Stimulated activated naive CD8-positive, alpha-beta T cell treated with anti-CD3 and anti-CD28 coated beads, Interleukin-15, amount 100 ng/mL, for 72 hours (primary cell): ENCODE results near the gene TPPP2.
A peak's percentile ranks its signal among the peaks of the same experiment; 100 is the strongest.

Source experiments
- ATAC-seq: fragments of 150-1000 bp; cut with Tn5 transposase; 2 replicates; pipeline ENCODE4 v1.10.0; 2021; ENCODE audit warnings: mild to moderate bottlenecking, moderate library complexity
- DNase-seq, 2 donors: peaks; one replicate each; pipeline ENCODE4 v3.0.0; 2021 to 2022
- H3K27ac Mint-ChIP-seq, 2 donors: one replicate each; pipeline ENCODE4 v1.8.0; 2022; ENCODE audit warnings: mild to moderate bottlenecking in 2 of 2, mixed read lengths in 2 of 2, moderate library complexity in 2 of 2
- H3K27me3 Mint-ChIP-seq: one replicate; pipeline ENCODE4 v1.8.0; 2022; ENCODE audit warnings: mixed read lengths
- H3K4me1 Mint-ChIP-seq: one replicate; pipeline ENCODE4 v1.8.0; 2022; ENCODE audit warnings: mild to moderate bottlenecking, mixed read lengths
- H3K4me3 Mint-ChIP-seq, 2 donors: one replicate each; pipeline ENCODE4 v1.8.0; 2022; ENCODE audit warnings: mild to moderate bottlenecking in 2 of 2, mixed read lengths in 2 of 2, moderate library complexity in 1 of 2
- H3K9me3 Mint-ChIP-seq, 2 donors: one replicate each; pipeline ENCODE4 v1.8.0; 2022; ENCODE audit warnings: mixed read lengths in 2 of 2

Gene TPPP2

DNA sequence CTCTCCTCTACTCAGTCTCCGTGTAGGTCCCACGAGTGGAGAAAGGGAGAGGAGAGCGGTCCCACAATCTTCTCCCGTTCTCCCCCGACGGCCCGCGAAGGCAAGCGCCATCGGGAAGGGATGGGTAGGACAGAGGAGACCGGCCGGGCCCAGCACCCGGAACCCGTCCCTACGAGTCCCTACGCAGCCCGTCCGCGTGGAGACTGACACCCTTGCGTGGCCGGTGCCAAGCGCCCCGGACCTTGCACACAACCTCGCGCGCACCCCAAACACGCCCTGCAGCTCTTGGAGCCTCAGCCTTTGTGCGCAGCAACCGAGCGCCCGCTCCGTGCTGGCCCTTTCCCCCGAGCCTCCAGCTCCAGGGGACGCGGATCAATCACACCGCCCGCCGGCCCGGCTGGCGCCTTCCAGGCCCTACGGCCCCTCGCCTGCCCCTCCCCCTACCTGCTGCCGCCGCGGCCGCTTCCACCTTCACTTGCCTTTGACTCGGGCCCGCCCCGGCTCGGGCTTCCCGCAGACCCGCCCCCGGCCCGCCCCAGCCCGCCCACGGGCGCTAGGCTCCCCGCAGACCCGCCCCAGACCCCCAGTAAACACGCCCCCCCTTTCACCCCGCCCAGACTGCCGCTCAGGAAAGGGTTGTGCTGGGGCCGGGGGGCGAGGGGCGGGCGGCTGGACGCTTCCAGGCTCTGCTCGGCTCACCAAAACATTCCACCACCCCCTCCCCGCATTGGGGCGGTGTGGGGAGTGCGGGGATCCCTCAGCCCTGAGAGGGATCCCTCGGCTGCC lies 5.2 kb upstream of the TPPP2 start, which contains the start of gene NDRG2:
NDRG2 (minus strand) TSS at position 477 of the 786 bp plus-strand sequence. CDS start 1,746 bp downstream, outside the sequence.
- Mint-ChIP-seq H3K27ac (peak within 1 kb of the TSS; percentile 67 to 74), H3K27me3 (no peaks in the 10 kb centered on the region), H3K4me1 (peaks cover 33% of the 10 kb centered on the region), H3K4me3 (peak within 1 kb of the TSS; percentile 85 to 89), H3K9me3 (no peaks in the 10 kb centered on the region)
- ATAC-seq (peak; percentile 82), DNase-seq (peak; percentile 57 to 61)

DNA sequence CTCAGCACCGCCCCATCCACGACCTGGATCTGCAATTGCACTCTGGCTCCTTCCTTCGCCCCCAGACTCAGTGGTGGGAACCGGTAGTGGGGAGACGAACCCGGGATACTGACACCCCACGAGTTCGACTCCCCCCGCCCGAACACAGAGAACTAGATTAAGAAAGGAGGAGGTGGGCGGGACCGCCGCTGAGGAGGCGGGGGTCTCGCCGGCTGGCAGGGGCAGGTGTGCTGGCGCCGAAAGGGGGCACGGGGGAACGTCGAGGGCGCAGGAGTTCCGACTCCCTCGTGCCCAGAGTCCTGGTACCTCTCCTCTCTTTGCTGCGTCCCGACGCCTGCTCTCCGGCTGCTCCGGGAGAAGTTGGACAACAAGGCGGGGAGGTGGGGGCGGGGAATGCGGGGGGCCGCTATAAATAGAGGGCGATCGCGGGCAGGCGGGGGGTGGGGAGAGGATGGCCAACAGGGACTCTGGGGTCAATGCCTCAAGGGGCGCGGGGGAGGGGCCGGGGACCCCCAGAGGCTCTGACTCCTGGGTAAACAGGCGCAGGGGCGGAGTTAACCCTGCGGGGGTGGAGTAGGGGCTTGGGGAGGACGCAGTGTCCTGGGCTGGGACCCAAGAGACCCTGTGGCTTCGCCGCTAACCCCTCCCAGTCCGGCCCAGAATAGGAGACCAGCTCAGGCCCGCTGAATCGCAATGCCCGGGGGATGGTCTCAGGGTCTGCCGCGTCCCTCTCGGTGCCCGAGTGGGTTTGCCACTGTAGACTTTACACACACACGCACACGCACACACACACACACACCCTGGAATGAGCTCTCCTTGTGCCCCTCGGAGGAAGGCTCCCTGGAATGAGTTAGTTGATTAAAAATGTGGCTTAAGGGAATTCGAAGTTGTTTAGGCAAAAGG lies 4.4 kb upstream of the TPPP2 start:
- DNase-seq: peak in 1 of 2 donors; percentile 5
- ATAC-seq: no peak
- Mint-ChIP-seq H3K4me3 (peak overlapping the region; percentile 85 to 89), H3K4me1 (peaks cover 33% of the 10 kb centered on the region), H3K27ac (peak overlapping the region in 1 of 2 donors; percentile 31), H3K27me3 (no peaks in the 10 kb centered on the region), H3K9me3 (no peaks in the 10 kb centered on the region)

DNA sequence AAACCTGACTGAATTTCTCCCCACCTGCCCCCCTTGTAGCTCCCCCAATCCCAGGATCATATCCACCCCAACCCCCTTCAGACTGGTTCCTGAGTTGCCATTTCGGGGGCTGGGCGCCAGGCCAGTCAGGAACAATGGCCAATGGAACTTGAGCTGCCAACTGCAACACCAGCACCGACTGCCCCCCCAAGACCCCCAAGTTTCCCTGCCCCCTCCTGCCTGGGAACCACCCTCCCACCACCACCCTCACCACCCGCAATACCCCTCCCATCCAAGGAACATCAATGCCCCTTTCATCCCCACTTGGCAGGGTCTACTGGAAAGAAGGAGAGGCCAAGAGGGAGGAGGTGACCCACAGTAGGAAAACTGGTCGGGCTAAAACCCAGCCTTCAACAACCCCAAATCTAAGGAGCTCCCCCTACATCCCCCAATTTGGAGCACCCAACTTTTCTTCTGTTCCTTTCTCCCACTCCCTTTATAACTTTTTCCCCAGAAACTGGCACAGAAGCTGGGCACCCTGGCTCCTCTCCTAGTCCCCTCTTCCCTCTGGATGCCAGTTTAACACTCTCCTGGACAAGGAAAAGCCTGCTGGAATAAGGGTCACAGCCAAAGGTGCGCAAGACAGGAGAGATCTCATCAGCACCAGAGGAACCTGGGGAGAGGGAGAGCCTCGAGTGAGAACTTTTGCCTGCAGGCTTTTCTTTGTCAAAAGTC lies 3.6 kb upstream of the TPPP2 start:
- no peaks in the 10 kb centered on the region for H3K27me3 Mint-ChIP-seq
- no peak for ATAC-seq
- peaks cover 33% of the 10 kb centered on the region for H3K4me1 Mint-ChIP-seq
- H3K4me3 Mint-ChIP-seq: peak overlapping the region in 1 of 2 donors; percentile 35
- no peak for DNase-seq
- no peaks in the 10 kb centered on the region for H3K9me3 Mint-ChIP-seq
- H3K27ac Mint-ChIP-seq: no peak overlapping the region

- H3K27ac Mint-ChIP-seq: peak overlapping the region in 1 of 2 donors; percentile 35
- H3K4me3 Mint-ChIP-seq: no peak overlapping the region
- no peaks in the 10 kb centered on the region for H3K9me3 Mint-ChIP-seq
- no peaks in the 10 kb centered on the region for H3K27me3 Mint-ChIP-seq
- peaks cover 33% of the 10 kb centered on the region for H3K4me1 Mint-ChIP-seq
- DNase-seq: no peak
- ATAC-seq: no peak
Measured at GRCh38 chr14:21026988-21027315, 3.1 kb upstream of the TPPP2 start.

GRCh38 chr14:21030531-21030930 lies 514 bp downstream of the TPPP2 start:
- Mint-ChIP-seq H3K27me3 (no peaks in the 10 kb centered on the region), H3K9me3 (no peaks in the 10 kb centered on the region), H3K4me3 (no peak overlapping the region), H3K27ac (no peak overlapping the region), H3K4me1 (peaks cover 6% of the 10 kb centered on the region)
- DNase-seq (no peak), ATAC-seq (no peak)

GRCh38 chr14:21032326-21033132 lies 2.5 kb downstream of the TPPP2 start:
- H3K27me3 Mint-ChIP-seq: no peaks in the 10 kb centered on the region
- H3K27ac Mint-ChIP-seq: peak overlapping the region in 1 of 2 donors; percentile 15
- H3K9me3 Mint-ChIP-seq: no peaks in the 10 kb centered on the region
- no peak overlapping the region for H3K4me3 Mint-ChIP-seq
- H3K4me1 Mint-ChIP-seq: no peaks in the 10 kb centered on the region
- ATAC-seq: no peak
- no peak for DNase-seq

- no peaks in the 10 kb centered on the region for H3K27me3 Mint-ChIP-seq
- no peaks in the 10 kb centered on the region for H3K4me1 Mint-ChIP-seq
- no peak overlapping the region for H3K4me3 Mint-ChIP-seq
- DNase-seq: no peak
- no peak overlapping the region for H3K27ac Mint-ChIP-seq
- no peak for ATAC-seq
- no peaks in the 10 kb centered on the region for H3K9me3 Mint-ChIP-seq
Measured at GRCh38 chr14:21033133-21033698, 3.2 kb downstream of the TPPP2 start.

DNA sequence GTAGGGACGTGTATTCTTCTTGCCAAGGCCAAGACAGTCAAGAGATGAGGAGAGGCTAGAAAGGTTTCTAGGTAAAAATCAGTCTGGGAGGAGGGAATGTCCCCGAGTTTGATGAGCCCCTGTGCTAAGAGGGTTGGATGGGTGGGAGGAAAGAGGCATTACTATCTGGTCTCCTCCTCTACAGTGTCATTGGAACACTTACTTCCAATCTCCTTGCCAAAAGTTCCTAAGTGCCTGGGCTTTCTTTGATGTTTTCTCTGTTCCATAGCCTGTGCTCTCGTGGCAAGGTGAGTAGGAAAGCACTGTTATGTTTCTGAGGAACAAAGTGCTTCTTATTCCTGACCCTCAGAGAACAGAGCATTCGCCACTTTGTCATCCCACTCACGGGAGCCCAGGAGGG lies 4.7 kb downstream of the TPPP2 start, which contains the start of gene RNASE13:
RNASE13 (minus strand) TSS at position 101 of the 400 bp plus-strand sequence. CDS start 519 bp downstream, outside the sequence.
- no peak for DNase-seq
- Mint-ChIP-seq H3K27ac (no peak within 1 kb of the TSS), H3K9me3 (no peaks in the 10 kb centered on the region), H3K4me3 (no peak within 1 kb of the TSS), H3K27me3 (no peaks in the 10 kb centered on the region), H3K4me1 (no peaks in the 10 kb centered on the region)
- no peak for ATAC-seq

- Mint-ChIP-seq H3K4me1 (no peaks in the 10 kb centered on the region), H3K4me3 (no peak overlapping the region), H3K9me3 (no peaks in the 10 kb centered on the region), H3K27me3 (no peaks in the 10 kb centered on the region), H3K27ac (no peak overlapping the region)
- DNase-seq: no peak
- ATAC-seq: no peak
Measured at GRCh38 chr14:21036751-21037150, 6.7 kb downstream of the TPPP2 start.

DNA sequence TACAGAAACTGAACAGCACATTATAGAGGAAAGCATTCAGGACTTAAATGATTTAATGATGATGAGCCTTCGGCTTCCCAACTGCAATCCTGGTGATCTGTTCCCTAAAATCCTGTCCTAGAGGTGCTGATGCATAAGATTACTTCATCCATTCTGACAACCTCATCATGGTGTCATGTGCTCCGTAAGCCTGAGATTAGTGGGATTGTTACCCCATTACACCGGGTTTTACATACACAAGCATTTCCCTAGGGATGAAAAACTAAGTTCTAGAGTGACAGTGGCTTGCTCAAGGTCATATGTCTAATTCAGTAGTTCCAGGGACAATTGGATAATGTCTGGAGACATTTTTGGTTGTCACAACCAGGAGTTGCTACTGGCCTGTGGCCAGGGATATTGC lies 7.1 kb downstream of the TPPP2 start:
- no peak for ATAC-seq

DNA sequence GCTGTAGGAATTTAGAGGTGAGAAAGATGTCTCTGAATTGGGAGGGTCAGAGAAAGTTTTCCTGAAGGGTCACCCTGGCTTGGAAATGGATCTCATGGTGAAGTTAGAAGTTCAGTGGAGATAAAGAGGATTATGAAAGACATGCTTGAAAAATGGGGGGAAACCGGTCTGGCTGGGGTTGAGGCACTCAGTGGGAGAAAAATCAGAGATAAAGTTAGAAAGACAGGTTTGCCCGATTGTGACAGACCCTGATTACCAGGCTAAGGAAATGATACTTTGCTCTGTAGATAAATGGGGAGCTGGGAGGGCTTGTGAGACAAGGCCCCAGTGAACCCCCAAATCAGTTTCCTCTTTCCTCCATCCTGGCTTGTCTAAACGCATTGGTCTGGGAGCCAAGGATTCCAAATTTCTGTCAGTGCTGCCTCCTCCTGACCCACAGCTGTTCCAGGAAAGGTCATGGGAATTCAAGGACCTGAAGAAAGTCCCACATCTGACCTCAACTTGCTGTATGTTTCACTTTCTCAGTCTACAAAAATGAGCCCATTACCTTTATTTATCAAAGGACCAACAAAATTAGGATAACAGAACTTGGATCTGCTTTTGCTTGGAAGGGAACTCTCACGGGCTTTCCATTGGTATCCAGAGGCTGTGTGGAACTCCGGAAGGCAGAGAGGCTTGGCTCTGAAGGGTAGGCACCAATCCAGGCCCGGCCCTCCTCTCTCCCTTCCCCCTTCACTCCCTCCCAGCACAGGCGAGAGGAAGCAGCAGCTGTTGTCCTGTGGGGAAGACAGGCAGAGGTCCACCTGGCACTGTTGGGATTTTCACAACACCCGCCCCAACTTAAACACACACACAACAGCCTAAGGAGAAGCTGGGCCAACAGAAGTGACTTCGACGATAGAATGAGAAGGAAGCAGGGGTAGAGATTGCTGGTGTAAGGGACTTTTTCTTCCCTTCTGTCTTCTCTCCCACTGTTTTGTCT lies 8.7 kb downstream of the TPPP2 start:
- DNase-seq: no peak
- no peak for ATAC-seq
- H3K27me3 Mint-ChIP-seq: peaks cover 11% of the 10 kb centered on the region
- no peak overlapping the region for H3K4me3 Mint-ChIP-seq
- no peaks in the 10 kb centered on the region for H3K4me1 Mint-ChIP-seq
- H3K9me3 Mint-ChIP-seq: no peaks in the 10 kb centered on the region
- no peak overlapping the region for H3K27ac Mint-ChIP-seq

More for the DNA sequence above, 7.1 kb downstream of the TPPP2 start:
- DNase-seq: no peak
- H3K4me3 Mint-ChIP-seq: no peak overlapping the region
- H3K27ac Mint-ChIP-seq: no peak overlapping the region
- H3K27me3 Mint-ChIP-seq: peaks cover 3% of the 10 kb centered on the region
- no peaks in the 10 kb centered on the region for H3K4me1 Mint-ChIP-seq
- no peaks in the 10 kb centered on the region for H3K9me3 Mint-ChIP-seq

- peaks cover 15% of the 10 kb centered on the region for H3K27me3 Mint-ChIP-seq
- ATAC-seq (peak; percentile 86), DNase-seq (peak; percentile 13 to 19)
- H3K9me3 Mint-ChIP-seq: no peaks in the 10 kb centered on the region
- peak overlapping the region in 1 of 2 donors; percentile 7 for H3K27ac Mint-ChIP-seq
- H3K4me3 Mint-ChIP-seq: no peak overlapping the region
- no peaks in the 10 kb centered on the region for H3K4me1 Mint-ChIP-seq
Measured at GRCh38 chr14:21039585-21040369, 9.8 kb downstream of the TPPP2 start.

DNA sequence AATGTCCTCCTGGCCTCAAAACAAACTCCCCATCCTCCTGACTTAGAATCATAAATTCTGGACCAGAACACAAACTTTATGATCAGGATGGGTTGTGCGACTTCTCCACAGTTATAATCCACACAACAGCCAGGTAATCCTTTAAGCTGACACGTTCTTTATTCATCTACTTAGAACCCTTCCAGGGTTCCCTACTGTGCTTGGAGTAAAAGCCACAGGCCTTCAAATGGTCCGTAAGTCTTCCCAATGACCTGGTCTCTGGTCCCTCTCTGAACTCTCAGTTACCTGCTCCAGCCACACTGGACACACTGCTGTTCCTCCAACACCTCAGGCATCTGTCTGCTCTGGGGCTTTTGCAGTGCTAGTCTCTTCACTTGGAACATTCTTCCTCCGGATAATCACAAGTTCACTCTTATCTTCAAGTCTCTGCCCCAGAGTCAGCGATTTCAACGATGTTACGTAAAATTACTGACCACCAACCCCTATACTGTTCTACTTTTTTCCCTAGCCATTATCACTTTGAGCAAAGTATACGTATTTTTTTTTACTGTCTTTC lies 10.4 kb downstream of the TPPP2 start:
- Mint-ChIP-seq H3K4me3 (no peak overlapping the region), H3K27ac (peak overlapping the region in 1 of 2 donors; percentile 7), H3K9me3 (no peaks in the 10 kb centered on the region), H3K4me1 (no peaks in the 10 kb centered on the region), H3K27me3 (peaks cover 22% of the 10 kb centered on the region)
- DNase-seq (no peak), ATAC-seq (no peak)
